GM19035 (cell line): ENCODE data around the gene HS2ST1.
A peak's percentile ranks its signal among the peaks of the same experiment; 100 is the strongest.

Experiments used
- ATAC-seq: cut with Tn5 transposase; IDR thresholded peaks from one replicate; pipeline ENCODE4 v1.9.1; 2021; ENCODE audit not compliant: unreplicated experiment

HS2ST1 gene

DNA sequence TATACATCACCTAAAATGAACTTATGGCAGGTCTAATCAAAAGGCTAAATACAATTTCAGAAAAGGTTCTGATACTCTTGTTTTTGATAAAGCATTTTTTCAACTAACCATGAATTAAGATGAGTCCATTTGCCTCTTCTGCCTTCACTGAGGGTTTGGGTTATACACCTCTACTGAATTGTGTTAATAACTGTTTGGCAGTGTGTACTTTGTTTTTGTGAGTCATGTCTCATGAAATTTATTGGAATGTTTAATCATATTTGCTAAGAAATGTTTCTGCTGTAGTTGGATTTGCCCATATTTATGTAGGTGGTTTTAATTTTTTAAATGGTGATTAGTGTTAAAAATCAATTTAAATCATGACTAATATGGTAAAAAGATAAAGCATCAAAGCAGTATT lies 190.5 kb downstream of the HS2ST1 start:
- no peak for ATAC-seq

- ATAC-seq = no peak
Observed at GRCh38 chr1:87106144-87106543, 191.7 kb downstream of the HS2ST1 start.

DNA sequence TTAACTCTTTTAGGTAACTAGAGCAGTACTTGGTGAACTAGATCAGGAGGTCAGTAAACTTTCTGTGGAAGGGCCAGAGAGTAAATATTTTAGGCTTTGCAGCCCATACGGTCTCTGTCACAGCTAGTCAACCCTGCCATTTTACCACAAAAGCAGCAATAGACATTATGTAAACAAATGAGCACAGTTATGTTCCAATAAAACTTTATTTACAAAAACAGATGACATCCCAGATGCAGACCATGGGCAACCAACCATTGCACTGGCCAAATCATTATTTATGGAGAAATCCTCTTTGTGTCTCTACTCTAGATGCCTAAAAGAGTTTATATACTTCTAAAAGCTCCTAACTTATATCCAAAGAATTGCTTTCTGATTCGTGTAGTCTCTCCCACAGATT lies 192.4 kb downstream of the HS2ST1 start:
- ATAC-seq = no peak

DNA sequence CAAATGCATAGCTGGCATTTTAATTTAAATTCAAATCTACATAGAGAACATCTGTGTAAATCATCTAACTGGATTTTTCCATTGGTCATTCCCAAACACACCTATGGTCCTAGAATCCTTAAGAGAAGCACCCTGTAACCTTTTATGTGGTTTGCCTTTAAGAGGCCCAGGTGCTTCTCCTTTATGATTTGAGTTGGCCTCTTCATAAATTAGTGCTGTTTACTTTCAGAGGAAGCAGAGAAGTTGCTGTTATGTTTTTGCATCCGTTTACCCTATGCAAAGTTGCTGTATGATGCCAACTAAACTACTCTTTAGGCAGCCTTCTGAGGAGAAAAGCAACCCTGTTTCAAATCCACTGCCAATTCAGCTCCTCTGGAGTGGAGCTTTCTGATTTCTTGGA lies 193.8 kb downstream of the HS2ST1 start:
- ATAC-seq = peak; percentile 55

DNA sequence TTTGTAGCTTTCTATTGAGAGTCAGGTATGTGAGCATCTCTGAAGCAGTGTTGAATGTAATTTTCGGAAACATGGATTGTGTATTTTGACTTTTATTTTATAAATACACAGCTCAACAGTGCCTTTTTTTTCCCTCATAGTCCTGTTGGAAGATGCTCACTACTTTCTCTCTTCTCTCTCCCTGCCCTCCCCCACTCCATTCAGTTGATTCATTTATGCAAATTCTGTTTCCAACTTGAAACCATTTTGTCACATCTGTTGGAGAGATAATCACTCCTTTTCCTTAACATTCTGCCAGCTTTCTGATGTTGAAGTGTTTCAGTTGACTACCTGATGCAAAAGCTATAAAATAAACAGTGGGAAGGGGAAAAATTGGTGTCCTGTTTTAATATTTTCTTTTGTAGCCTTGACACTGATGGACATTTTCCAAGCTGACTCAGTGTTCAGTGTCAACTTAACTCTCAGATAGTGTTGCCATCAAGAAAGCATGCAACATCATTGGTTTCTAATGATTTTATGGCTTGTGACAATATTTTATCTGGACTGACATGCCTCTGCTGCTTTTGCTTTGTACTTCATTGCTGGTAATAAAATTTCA lies 194.5 kb downstream of the HS2ST1 start:
- ATAC-seq = no peak

- ATAC-seq = no peak
Observed at GRCh38 chr1:87111659-87112371, 197.4 kb downstream of the HS2ST1 start.

GRCh38 chr1:87113313-87113712 lies 198.9 kb downstream of the HS2ST1 start:
- no peak for ATAC-seq

- no peak for ATAC-seq
Observed at GRCh38 chr1:87115317-87115890, 201.0 kb downstream of the HS2ST1 start.

GRCh38 chr1:87115891-87116290 lies 201.5 kb downstream of the HS2ST1 start:
- no peak for ATAC-seq

DNA sequence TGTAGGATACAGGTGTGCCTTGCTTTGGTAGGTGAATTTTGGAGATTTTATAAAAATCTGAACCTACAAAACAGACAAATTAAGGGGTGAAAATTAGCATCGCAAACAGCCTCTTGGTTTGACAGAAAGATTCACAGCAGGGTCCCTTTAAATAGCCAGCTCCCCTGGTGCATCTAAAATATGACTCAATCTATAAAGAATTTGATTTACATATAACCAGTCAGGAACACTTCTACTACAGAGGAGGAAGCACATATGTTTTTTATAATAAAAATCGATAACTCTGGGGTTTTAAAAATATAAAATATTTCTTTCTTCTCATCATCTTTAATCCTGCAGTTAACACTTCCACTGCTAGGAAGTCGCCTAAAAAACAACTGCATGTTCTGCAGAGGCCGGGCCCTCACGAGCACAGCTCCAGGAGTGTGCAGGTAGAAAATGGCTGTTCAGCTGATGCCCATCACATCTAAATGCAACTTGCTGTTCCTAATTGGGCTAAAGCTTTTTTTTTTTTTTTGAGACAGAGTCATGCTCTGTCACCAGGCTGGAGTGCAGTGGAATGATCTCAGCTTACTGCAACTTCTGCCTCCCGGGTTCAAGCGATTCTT lies 203.4 kb downstream of the HS2ST1 start:
- ATAC-seq = no peak

GRCh38 chr1:87119541-87120140 lies 205.2 kb downstream of the HS2ST1 start:
- no peak for ATAC-seq

GRCh38 chr1:87120779-87121178 lies 206.3 kb downstream of the HS2ST1 start:
- ATAC-seq = no peak

DNA sequence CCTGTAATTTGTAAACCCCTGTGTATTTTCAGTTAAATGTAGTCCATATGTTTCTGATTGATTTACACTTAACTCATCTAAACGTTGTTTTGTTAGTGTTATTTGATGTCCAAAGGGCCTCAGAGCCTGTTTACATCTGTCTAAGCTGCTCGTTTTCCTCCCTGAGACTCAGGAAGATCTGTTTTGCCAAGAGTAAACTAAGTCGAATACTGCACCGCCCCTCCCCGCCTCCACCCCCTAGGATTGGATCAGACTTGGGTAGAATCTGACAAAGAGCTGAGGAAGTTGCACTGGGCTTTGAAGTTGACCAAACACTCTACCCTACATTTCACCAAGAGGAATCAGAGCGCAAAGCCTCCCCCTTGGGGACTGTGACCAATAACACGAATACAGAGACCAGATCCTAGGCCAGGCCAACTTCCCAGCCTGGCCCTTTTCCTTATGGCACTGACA lies 207.3 kb downstream of the HS2ST1 start:
- ATAC-seq = no peak

GRCh38 chr1:87122243-87122642 lies 207.8 kb downstream of the HS2ST1 start:
- ATAC-seq = no peak

- ATAC-seq = no peak
Observed at GRCh38 chr1:87123610-87124009, 209.2 kb downstream of the HS2ST1 start.

- no peak for ATAC-seq
Observed at GRCh38 chr1:87126886-87127505, 212.6 kb downstream of the HS2ST1 start.

DNA sequence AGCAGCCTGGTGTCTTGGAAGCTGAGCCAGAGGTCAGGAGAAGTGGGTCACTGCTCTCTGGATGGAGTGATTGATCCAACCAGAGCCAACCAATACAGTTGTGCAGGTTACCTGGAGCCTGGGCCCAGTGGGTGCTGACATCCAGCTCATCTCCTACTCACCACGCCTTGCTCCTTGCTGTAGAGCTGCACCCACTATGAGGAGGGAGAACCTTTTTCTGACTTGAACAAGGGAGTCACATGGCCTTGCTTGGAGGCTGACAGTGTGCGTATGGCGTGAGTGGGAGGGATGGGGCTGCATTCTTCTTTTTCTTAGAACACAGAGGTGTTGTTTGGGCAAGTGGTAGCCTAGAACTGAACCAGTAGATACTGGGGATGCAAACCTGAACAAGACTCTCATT lies 213.1 kb downstream of the HS2ST1 start:
- no peak for ATAC-seq

DNA sequence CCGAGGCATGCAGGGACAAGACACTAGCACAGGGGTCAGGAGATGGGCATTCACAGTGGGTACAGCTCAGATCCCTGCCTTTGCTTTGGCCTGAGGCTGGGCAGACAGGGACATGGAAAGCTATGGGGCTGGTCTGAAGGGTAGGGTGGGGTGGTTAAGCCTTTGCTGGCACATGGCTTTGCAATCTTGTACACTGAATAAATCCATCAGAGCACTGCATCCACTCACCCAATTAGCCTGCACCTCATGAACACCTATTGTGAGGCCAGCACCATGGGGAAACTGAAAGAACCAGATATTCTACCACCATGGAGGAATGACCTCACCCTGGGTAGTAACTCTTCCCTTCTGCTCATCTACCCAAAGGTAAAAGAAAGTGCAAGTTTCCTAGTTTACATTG lies 214.6 kb downstream of the HS2ST1 start:
- ATAC-seq = no peak

DNA sequence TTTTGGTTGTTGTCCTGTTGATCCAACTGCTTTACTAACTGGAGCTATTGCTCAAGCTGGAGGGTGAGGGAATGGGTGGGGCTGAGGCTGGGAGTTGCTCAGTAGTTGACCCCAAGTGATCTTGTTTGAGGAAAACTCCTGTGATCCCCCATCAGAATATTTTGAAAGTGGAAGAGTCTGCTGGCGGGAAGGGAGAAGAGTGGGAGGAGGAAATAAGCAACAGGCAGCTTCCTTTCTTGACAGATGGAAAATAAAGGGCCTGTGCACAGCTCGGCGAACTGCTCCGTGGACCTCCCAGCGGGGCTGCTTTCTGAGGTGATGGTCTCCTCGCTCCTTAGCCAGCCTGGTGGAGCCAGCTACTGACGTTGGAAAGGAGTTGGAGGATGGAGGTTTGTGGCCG lies 215.2 kb downstream of the HS2ST1 start:
- ATAC-seq = no peak

- no peak for ATAC-seq
Observed at GRCh38 chr1:87130438-87130837, 216.0 kb downstream of the HS2ST1 start.

DNA sequence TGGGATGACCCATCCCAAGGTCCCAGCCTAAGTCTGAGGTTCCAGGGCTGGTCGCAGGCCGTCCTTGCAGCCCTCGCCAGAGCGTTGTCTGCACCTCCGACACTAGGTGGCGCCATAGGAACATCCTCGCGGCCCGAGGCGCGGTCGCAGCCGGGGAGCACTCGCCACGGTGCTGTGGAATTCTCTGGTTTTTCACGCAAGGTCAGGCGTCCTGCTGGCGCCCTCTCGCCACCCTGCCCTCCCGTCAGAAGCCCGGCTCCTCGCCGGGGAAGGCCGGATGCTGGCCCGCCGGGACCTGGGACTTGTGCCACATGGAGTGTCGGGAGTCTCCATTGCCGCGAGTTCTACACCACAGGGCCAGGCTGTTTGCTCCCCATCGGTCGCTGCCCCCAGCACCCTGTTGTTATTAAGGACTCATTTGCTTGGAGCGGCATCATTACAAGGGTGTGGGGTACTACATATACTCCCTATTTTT lies 217.4 kb downstream of the HS2ST1 start:
- ATAC-seq = peak; percentile 96
